Central memory CD4-positive, alpha-beta T cell (primary cell): Measurements from ENCODE around the gene AOC2.
"Not testable (repeated sequence)": the region's sequence is repeated elsewhere in the genome, so short reads cannot be mapped to it uniquely, and the experiment has no call there.

Source experiments
- DNase-seq: peaks from one replicate; pipeline ENCODE4 v3.0.0; 2022

The AOC2 gene

DNA sequence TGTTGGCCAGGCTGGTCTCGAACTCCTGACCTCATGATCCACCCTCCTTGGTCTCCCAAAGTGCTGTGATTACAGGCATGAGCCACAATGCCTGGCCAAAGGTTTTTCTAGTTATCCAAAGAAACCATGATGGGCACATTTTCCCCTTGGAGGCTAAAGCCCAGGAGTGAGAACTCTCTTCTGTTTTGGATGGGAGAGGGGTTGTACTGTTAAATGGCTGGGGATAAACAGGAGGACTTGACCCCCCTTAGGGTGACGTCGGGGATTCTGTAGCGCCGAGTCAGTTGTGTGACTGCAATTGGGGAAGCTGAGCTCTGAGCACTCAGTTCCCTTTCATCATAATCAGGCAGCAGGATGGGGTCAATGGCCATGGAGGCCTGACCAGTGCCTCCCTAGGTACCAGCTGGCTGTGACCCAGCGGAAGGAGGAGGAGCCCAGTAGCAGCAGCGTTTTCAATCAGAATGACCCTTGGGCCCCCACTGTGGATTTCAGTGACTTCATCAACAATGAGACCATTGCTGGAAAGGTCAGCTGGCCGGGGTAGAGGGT, 10.7 kb downstream of the AOC2 start:
- no peak for DNase-seq

DNA sequence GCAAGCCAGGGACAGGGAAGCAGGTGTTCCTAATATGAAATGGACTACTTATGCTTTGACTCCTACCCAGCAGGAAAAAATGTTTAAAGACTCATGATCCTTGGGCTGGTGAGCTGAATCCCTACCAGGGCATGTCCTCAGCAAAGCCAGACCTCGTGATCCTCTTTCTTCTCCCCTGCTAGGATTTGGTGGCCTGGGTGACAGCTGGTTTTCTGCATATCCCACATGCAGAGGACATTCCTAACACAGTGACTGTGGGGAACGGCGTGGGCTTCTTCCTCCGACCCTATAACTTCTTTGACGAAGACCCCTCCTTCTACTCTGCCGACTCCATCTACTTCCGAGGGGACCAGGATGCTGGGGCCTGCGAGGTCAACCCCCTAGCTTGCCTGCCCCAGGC, 11.7 kb downstream of the AOC2 start:
- not testable (repeated sequence) for DNase-seq

DNA sequence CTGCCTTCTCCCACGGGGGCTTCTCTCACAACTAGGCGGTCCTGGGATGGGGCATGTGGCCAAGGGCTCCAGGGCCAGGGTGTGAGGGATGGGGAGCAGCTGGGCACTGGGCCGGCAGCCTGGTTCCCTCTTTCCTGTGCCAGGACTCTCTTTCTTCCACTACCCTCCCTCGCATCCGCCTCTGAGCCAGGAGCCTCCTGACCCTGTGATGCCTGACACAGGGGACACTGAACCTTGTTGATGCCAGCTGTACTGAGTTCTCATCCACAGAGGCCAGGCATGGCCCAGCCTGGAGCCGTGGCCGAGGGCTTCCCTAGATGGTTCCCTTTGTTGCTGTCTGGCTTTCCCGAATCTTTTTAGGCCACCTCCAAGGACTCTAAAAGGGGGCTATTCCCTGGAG, 12.1 kb downstream of the AOC2 start:
- DNase-seq, result not testable (repeated sequence)

DNA sequence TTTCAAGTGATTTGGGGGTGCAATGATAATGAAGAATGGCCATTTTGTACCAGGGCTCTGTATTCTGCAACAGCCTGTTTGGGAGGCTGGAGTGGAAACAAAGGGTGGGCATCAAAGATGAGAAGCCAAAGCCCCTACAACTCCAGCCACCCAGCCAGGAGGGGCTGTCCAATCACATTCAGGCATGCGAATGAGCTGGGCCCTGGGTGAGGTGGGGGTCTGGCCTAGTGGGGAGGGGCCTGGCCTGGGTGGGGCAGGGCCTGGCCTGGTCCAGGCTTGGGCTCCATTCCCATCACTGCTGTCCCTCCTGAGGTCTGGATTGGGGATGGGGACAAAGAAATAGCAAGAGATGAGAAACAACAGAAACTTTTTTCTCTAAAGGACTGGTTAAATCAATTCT, 13.0 kb downstream of the AOC2 start:
- DNase-seq, result no peak

DNA sequence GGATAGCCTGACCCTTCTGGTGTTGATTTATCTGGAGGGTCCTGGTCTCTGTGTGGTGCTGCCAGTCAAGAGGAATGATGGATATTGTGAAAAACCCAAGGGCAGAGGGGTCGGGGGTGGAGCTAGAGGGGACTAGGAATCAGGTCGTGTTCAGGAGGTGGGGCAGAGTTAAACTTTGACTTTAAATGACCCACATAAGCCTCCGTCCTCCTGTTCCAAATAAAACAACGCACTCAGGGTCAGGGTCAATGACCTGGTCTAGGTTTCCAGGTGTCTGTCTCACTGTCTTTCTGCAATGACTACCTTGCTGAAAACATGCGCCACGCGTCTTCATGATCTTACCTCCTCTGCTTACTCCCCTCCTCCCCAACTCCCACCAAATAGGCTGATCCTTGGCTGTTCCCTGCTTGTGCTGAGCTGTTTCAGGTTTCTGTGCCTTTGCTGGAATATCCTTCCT, 21.3 kb downstream of the AOC2 start:
- DNase-seq, result no peak

DNA sequence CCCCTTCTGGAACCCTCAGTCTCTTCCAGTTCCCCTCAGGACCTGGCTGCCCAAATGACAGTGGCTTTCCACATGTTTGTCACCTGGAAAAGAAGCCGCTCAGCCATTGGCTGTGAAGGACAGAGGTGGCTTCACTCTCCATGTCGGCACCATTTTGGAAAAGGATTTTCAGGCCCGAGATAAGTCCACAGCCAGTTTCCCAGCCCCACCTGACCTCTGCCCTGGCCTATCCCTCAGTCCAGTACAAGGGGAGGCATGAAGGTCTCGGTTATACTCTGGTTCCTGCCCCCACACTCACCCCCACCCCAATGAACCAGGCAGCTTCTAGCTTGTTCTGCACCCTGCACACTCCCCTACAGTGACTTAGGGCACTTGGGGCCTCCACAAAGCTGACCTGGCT, 21.8 kb downstream of the AOC2 start:
- no peak for DNase-seq

DNA sequence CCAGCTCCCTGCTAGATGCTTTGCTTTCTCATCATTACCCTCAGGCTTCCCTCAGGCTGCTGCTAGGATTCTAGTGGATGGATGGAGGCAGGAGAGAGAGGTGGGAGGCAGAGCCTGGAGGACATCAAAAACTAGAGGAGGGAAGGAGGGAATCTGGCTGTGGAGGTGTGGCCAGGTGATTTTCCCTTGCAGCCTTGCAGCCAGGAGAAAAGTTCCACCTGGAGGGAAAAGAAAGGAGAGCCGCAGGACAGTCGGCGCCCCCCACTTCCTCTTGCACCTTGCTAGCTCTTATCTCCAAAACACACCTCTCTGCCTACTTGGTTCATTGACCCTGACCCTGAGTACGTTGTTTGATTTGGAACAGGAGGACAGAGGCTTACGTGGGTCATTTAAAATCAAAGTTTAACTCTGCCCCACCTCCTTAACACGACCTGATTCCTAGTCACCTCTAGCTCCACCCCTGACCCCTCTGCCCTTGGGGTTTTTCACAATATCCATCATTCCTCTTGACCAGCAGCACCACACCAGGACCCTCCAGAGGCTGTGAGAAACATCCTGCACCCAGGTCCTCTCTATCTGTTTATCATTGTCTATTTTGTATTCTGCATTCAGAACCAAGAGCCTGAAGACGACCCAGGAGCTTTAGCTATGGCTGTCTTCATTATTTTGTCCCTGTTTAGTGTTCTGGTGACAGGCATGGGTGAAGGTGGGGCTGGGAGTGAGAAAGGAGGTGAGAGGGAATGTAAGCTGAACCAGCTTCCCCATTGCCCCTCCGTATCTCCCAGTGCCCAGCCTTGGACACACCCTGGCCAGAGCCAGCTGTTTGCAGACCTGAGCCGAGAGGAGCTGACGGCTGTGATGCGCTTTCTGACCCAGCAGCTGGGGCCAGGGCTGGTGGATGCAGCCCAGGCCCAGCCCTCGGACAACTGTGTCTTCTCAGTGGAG, 22.5 kb downstream of the AOC2 start:
- DNase-seq, result no peak

DNA sequence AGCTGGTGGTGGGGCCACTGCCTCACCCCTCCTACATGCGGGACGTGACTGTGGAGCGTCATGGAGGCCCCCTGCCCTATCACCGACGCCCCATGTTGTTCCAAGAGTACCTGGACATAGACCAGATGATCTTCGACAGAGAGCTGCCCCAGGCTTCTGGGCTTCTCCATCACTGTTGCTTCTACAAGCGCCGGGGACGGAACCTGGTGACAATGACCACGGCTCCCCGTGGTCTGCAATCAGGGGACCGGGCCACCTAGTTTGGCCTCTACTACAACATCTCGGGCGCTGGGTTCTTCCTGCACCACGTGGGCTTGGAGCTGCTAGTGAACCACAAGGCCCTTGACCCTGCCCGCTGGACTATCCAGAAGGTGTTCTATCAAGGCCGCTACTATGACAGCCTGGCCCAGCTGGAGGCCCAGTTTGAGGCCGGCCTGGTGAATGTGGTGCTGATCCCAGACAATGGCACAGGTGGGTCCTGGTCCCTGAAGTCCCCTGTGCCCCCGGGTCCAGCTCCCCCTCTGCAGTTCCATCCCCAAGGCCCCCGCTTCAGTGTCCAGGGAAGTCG, 23.4 kb downstream of the AOC2 start:
- DNase-seq, result not testable (repeated sequence)

DNA sequence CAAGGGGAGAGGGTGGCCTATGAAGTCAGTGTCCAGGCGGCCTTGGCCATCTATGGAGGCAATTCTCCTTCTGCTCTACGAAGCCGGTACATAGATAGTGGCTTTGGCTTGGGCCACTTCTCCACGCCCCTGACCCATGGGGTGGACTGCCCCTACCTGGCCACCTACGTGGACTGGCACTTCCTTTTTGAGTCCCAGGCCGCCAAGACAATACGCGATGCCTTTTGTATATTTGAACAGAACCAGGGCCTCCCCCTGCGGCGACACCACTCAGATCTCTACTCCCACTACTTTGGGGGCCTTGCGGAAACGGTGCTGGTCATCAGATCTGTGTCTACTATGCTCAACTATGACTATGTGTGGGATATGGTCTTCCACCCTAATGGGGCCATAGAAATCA, 24.0 kb downstream of the AOC2 start:
- no peak for DNase-seq

DNA sequence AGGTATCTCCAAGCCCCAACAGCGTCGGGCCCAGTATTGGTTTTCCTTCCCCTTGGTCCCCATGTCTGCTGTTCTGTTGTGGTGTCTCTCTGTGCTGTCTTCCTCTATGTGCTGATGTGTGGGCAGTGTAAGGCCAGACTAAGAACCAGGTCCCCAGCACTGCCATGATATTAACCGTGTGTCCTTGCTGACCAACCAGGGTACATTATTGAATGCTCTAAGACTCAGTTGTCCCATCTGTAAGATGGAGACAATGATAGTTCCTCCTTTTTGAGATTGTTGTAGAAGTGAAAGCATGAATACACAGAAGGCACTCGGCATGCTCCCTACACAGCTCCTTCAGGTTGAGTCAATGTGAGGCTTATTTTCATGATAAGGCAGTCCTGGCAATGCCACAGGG, 27.3 kb downstream of the AOC2 start:
- no peak for DNase-seq

DNA sequence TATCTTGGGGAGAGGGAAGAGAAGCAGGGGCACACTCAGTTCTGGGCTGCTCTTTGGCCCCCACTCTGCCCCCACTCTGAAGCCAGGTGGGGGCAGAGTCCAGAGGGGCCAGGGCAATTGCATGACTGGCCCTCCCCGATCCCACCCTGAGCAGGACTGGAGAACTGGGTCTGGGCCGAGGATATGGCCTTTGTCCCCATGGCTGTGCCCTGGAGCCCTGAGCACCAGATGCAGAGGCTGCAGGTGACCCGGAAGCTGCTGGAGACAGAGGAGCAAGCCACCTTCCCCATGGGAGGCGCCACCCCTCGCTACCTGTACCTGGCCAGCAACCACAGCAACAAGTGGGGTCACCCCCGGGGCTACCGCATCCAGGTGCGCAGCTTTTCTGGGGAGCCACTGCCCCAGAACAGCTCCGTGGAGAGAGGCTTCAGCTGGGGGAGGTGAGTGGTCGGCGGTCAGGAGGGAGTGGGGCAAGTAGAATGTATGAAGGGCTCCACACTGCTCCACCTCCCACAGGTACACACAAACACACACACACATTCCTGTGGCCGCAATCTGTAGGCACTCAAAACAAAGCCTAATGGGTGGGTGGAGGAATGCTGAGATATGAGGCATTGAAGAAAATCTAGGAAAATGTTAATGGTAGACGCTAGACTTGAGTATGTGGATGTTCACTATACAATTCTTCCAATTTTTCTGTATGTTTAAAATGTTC, 28.0 kb downstream of the AOC2 start:
- DNase-seq, result no peak

DNA sequence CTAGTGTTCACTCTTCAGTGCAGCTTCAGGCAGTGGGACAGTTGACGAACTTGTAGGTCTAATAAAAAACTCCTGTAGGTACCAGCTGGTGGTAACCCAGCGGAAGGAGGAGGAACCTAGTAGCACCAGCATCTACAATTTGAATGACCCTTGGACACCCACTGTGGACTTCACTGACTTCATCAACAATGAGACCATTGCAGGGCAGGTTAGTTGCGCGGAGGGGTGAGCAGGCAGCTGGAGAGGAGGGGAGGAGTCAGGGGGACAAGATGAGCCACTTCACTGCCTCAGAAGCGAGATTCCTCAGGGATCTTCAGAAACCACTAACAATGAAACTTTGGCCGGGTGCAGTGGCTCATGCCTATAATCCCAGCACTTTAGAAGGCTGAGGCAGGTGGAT, 28.9 kb downstream of the AOC2 start:
- DNase-seq, result no peak

DNA sequence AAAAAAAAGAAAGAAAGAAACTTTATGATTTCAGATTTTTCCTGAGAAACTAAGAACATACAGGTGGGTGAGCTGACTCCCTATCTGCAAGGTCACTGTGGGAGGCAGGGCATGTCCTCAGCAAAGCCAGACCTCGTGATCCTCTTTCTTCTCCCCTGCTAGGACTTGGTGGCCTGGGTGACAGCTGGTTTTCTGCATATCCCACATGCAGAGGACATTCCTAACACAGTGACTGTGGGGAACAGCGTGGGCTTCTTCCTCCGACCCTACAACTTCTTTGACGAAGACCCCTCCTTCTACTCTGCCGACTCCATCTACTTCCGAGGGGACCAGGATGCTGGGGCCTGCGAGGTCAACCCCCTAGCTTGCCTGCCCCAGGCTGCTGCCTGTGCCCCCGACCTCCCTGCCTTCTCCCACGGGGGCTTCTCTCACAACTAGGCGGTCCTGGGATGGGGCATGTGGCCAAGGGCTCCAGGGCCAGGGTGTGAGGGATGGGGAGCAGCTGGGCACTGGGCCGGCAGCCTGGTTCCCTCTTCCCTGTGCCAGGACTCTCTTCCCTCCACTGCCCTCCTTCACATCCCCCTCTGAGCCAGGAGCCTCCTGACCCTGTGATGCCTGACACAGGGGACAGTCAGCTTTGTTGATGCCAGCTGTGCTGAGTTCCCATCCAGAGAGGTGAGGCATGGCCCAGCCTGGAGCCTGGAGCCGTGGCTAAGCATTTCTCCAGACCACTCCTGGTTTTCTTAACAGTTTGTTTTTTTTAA, 29.7 kb downstream of the AOC2 start:
- DNase-seq, result not testable (repeated sequence)

DNA sequence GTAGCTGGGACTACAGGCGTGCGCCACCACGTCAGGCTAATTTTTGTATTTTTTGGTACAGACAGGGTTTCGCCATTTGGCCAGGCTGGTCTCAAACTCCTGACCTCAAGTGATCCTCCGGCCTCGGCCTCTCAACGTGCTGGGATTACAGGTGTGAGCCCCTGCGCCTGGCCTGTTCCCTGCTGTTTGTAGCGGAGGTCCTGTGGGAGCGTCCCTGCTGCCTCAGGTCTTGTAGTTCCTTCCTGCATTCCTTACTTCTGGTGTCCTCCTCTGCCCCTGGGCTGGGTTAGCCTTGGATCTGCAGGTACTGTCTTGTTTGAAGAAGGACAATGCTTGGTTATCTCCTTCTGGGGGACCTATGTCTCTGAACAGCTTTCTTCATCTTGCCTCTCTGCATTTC, 32.7 kb downstream of the AOC2 start:
- no peak for DNase-seq

DNA sequence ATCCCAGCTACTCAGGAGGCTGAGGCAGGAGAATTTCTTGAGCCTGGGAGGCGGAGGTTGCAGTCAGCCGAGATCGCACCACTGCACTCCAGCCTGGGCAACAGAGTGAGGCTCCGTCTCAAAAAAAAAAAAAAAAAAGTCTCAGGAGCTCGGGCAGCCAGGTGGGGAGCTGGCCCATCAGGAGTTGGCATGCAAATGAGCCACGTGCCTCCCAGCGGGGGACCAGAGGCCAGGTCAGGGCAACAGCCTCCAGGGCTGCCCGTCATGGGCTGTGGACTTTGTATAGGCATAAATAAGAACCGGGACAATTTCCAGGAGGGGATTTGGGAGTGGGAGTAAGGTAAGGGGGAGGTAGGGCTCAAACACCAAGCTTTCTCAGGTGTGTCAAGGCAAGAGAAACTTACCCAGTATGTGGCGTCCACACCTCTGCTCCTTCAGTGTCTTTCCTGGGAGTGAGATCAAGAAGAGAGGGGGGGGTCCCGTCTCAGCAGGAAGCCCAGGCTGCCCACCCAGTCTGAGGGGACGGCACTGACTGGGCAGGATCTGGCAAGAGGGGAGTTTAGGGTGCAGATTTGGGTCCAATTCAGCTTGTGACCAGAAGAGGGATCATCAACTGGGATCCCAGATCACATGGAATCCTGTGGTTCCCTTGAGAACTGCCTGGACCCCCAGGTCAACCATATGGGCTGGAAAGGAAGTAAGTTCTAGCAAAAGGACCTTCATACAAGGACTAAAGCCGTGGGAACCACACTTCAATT, 33.9 kb downstream of the AOC2 start:
- DNase-seq, result no peak

DNA sequence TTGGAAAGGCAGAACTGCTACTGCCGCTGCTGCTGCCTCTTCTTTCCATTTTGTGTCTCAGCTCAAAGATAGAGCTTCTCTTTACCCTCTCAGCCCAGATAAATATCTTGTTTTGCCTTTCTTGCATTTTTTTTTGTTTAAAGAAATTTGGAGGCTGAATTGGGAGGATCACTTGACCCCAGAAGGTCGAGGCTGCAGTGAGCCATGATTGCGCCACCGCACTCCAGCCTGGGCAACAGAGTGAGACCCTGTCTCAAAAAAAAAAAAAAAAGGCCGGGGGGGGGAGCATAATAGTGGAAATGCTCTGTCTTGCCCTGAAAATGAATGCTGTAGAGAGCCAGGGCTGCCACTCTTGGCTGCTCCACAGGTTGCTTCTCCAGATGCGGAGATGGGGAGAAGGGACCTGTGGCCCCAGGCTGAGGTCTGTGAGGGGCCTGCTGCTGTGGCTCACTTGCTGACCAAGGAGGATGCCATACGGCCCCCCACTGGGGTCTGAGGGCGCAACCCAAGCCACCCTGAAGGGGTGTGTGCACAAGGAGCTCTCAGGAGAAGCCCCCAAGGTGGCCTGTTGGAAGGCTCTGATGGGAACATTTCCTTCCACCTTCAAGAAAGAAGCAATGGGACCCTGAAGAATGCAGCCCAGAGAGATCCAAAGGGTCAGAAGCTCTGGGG, 34.7 kb downstream of the AOC2 start:
- no peak for DNase-seq

DNA sequence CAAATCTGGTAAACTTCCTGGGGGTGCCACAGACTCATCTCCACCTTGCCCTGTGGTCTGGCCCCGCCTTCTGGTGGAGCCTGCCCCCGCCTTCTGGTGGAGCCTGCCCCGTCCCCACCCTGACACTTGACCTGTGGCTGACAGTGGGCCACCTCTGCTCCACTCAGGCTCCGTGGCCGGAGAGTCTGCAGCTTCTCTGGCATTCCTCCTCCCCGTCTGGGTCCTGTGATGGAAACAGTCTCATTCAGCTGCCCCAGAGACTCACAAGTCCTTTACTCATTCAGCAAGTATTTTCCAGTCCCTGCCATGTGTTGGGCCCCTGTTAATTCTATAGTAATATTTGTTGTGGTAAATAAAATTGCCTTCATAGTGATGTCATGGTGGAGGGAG, 35.2 kb downstream of the AOC2 start:
- DNase-seq, result no peak

DNA sequence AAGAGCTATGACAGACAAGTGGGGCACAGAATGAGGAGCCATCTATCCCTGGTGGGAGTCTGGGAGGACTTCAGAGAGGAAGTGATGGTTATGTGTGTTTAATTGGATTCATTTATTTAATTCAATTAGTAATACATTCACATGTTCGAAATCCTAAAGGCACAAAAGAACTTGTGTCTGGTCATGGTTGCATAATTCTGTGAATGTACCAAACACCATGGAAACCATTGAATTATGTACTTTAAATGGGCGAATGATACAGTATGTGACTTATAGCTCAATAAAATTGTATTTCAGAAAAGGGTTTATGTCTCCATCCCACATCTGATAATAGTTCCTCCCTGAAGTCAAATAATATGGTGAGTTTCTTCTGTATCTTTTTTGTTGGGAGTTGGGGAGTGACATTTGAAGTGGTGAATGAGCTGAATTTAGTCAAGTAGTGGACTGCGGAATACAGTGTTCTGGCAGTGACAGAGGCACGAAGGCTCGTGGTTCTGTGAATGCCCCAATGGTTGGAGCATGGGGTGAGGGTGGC, 36.5 kb downstream of the AOC2 start:
- no peak for DNase-seq

DNA sequence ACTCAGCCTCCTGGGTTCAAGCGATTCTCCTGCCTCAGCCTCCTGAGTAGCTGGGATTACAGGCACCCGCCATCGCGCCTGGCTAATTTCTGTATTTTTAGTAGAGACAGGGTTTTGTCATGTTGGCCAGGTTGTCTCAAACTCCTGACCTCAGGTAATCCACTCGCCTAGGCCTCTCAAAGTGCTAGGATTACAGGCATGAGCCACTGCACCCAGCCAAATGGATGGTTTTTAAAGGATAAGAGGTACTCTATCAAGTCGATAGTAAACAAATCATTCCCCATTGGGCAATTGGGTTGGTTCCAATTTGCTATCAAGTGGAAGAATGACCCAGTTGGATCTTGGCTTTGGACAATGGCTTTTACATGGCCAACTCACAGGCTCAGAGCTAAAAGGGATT, 37.3 kb downstream of the AOC2 start:
- not testable (repeated sequence) for DNase-seq

DNA sequence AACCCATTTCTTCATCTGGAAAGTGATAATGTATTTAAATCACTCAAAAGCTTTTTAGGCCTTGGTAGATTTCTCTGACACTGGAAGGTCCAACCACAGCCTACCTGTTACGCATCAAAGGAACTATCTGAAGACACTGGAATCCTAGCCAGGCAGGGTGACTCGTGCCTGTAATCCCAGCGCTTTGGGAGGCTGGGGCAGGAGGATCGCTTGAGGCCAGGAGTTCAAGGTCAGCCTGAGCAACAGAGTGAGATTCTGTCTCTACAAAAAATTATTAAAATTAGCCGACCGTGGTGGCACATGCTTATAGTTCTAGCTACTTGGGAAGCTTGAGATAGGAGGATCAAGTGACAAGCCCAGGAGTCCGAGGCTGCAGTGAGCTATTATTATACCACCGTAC, 37.8 kb downstream of the AOC2 start:
- no peak for DNase-seq
